SK-N-SH (cell line): ENCODE results near the gene EXOC7. TPM values are rescaled to one million over a fixed set of nuclear protein-coding genes. Genes with fewer than 3 reads are reported as not detected.

ENCODE experiments used
- CTCF ChIA-PET: fragments of 300-600, 350-600 bp; formaldehyde crosslinking; extraction: SDS; loops from one replicate; lab custom pipeline; 2021; lab: Yijun Ruan, JAX
- POLR2A ChIA-PET: fragments of 350-600 bp; sonication (Branson Sonifier 250); formaldehyde crosslinking; extraction: SDS; loops from one replicate; lab custom pipeline; 2020; ENCODE audit warnings: antibody characterized with exemption, inconsistent platforms; lab: Yijun Ruan, JAX
- DNase-seq: peaks from one replicate; pipeline ENCODE4 v3.0.0; 2012
- H2AFZ ChIP-seq: fragments of 200-600 bp; sonication (generic); 2 replicates; pipeline ENCODE4 v1.8.1; 2016; ENCODE audit warnings: antibody characterized with exemption, mild to moderate bottlenecking, low read depth
- H3F3A ChIP-seq: fragments of 200-600 bp; sonication (generic); replicated peaks from 2 replicates; pipeline ENCODE3; 2016; ENCODE audit warnings: antibody characterized with exemption, mild to moderate bottlenecking; ENCODE audit not compliant: insufficient read depth
- H3K27ac ChIP-seq, 2 experiments: fragments of 200-500 bp in 1 of 2; fragments of 200-600 bp in 1 of 2; sonication (Bioruptor generic) in 1 of 2; sonication (generic), shearing (Covaris generic) in 1 of 2; 2 replicates each; pipeline versions ENCODE4 v1.5.1 to v1.6.1; 2014 to 2016; ENCODE audit warnings: low read depth in 2 of 2, inconsistent platforms in 1 of 2, low read length in 1 of 2, mild to moderate bottlenecking in 1 of 2, mixed read lengths in 1 of 2
- H3K27me3 ChIP-seq: fragments of 200-600 bp; sonication (generic), shearing (Covaris generic); 2 replicates; pipeline ENCODE4 v1.6.1; 2016; ENCODE audit warnings: mixed run types; ENCODE audit not compliant: insufficient read depth
- H3K36me3 ChIP-seq, 2 experiments: fragments of 200-500 bp in 1 of 2; fragments of 200-600 bp in 1 of 2; sonication (Bioruptor generic) in 1 of 2; sonication (generic) in 1 of 2; replicated peaks in 1 of 2; 2 replicates each; pipeline versions ENCODE3 to v1.5.1; 2014 to 2016; ENCODE audit warnings: low read length in 1 of 2, mild to moderate bottlenecking in 1 of 2; ENCODE audit not compliant: insufficient read depth in 2 of 2, control insufficient read depth in 1 of 2
- H3K4me1 ChIP-seq, 2 experiments: fragments of 200-500 bp in 1 of 2; fragments of 200-600 bp in 1 of 2; sonication (Bioruptor generic) in 1 of 2; sonication (generic), shearing (Covaris generic) in 1 of 2; 2 replicates each; pipeline versions ENCODE4 v1.5.1 to v1.6.1; 2014 to 2016; ENCODE audit warnings: low read depth in 1 of 2, low read length in 1 of 2, mixed run types in 1 of 2; ENCODE audit not compliant: insufficient read depth in 2 of 2, control insufficient read depth in 1 of 2
- H3K4me2 ChIP-seq: fragments of 200-600 bp; sonication (generic), shearing (Covaris generic); 2 replicates; pipeline ENCODE4 v1.6.1; 2017; ENCODE audit warnings: mixed run types
- H3K4me3 ChIP-seq, 2 experiments: fragments of 200-500 bp in 1 of 2; fragments of 200-600 bp in 1 of 2; sonication (Bioruptor generic) in 1 of 2; sonication (generic), shearing (Covaris generic) in 1 of 2; 2 replicates each; pipeline versions ENCODE4 v1.5.1 to v1.8.1; 2014 to 2016; ENCODE audit warnings: low read depth in 2 of 2, inconsistent platforms in 1 of 2, low read length in 1 of 2, mild to moderate bottlenecking in 1 of 2, mixed read lengths in 1 of 2, moderate library complexity in 1 of 2
- H3K79me2 ChIP-seq: fragments of 200-600 bp; sonication (generic); 2 replicates; pipeline ENCODE4 v1.8.1; 2017; ENCODE audit warnings: mild to moderate bottlenecking; ENCODE audit not compliant: insufficient read depth
- H3K9ac ChIP-seq: fragments of 200-600 bp; sonication (generic); 2 replicates; pipeline ENCODE4 v1.6.1; 2017; ENCODE audit warnings: mixed run types
- H3K9me2 ChIP-seq: fragments of 200-600 bp; sonication (generic); 2 replicates; pipeline ENCODE4 v1.6.1; 2017; ENCODE audit warnings: mixed run types
- H3K9me3 ChIP-seq: fragments of 200-600 bp; sonication (generic); 2 replicates; pipeline ENCODE4 v1.6.1; 2017; ENCODE audit warnings: mixed run types, mild to moderate bottlenecking, moderate library complexity
- H4K20me1 ChIP-seq: fragments of 200-600 bp; sonication (generic); 2 replicates; pipeline ENCODE4 v1.6.1; 2017; ENCODE audit warnings: mild to moderate bottlenecking, mixed run types; ENCODE audit not compliant: insufficient read depth
- CTCF ChIP-seq: fragments of 200-600 bp; sonication (generic); IDR thresholded peaks from 2 replicates; pipeline ENCODE4 v1.6.1; 2017; ENCODE audit warnings: antibody characterized with exemption, mild to moderate bottlenecking, moderate library complexity
- GATA2 ChIP-seq: sonication (generic); formaldehyde crosslinking; IDR thresholded peaks from 2 replicates; pipeline ENCODE4 v1.5.0; 2020; ENCODE audit warnings: mild to moderate bottlenecking, missing genetic modification reagents
- JUND ChIP-seq: IDR thresholded peaks from 2 replicates; pipeline ENCODE4 v1.4.0; 2012
- MEF2A ChIP-seq: IDR thresholded peaks from 2 replicates; pipeline ENCODE4 v1.4.0; 2012; ENCODE audit warnings: low read depth, borderline replicate concordance
- NRF1 ChIP-seq: IDR thresholded peaks from 2 replicates; pipeline ENCODE4 v1.6.1; 2012; ENCODE audit warnings: low read depth, mild to moderate bottlenecking, low read length
- RAD21 ChIP-seq: IDR thresholded peaks from 2 replicates; pipeline ENCODE4 v1.6.1; 2012; ENCODE audit warnings: mild to moderate bottlenecking, low read length
- RCOR1 ChIP-seq: fragments of 150-350 bp; IDR thresholded peaks from 2 replicates; pipeline ENCODE4 v1.6.1; 2017; ENCODE audit warnings: antibody characterized with exemption, low read length
- REST ChIP-seq: IDR thresholded peaks from 2 replicates; pipeline ENCODE4 v1.6.1; 2012; ENCODE audit warnings: mild to moderate bottlenecking, low read depth, low read length, moderate library complexity
- RFX5 ChIP-seq: IDR thresholded peaks from 2 replicates; pipeline ENCODE4 v1.6.1; 2012; ENCODE audit warnings: mild to moderate bottlenecking, improper control_type of control experiment, low read length
- TAF1 ChIP-seq: IDR thresholded peaks from 2 replicates; pipeline ENCODE4 v1.6.1; 2012; ENCODE audit warnings: low read depth, mild to moderate bottlenecking, low read length, moderate library complexity, borderline replicate concordance
- TCF12 ChIP-seq: IDR thresholded peaks from 2 replicates; pipeline ENCODE4 v1.4.0; 2012
- YY1 ChIP-seq: IDR thresholded peaks from 2 replicates; pipeline ENCODE4 v1.4.0; 2012; ENCODE audit warnings: low read depth, mild to moderate bottlenecking
- WGBS: methylation state at CpG from one replicate; pipeline ENCODE4 v1.1.6; 2017; ENCODE audit warnings: low lambda C conversion rate; 5-methylcytosine and 5-hydroxymethylcytosine counted together
- polyA plus RNA-seq, 3 experiments: library from polyadenylated mRNA; depleted of rRNA; stranded (reverse); fragments of >200 nt; gene quantifications; 2 replicates each; pipeline ENCODE4 v1.2.3, GENCODE V29; 2012
- TF ChIP-seq, protein P1 (sequence below): IDR thresholded peaks from 2 replicates; pipeline ENCODE4 v1.4.0; 2012; ENCODE audit warnings: low read depth, borderline replicate concordance
- TF ChIP-seq, protein P2 (sequence below): IDR thresholded peaks from 2 replicates; pipeline ENCODE4; 2012

Gene EXOC7
- polyA plus RNA-seq, 1 of the 3 experiments (the other 2 are of a cell fraction) = 129 TPM

DNA sequence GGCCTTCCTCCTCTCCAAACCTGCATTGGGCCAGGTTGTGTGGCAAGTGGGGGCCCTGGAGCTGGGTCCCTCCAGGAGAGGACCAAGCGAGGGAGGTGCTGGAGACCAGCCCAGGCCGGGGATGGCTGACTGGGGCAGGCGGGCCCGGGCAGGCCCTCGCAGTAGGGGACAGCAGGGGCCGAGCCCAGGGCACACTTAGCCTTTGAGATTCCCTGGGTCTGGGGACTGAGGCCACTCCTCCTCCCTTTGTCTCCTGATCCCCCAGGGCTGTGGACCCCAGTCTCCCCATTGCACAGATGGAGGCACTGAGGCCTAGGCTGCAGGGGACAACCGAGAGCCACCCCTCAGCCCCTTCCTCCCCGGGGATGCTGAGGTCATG lies 32.2 kb upstream of the EXOC7 start:
- H3K36me3 ChIP-seq = no peaks in the 10 kb centered on the region
- no peak overlapping the region for H2AFZ ChIP-seq
- no peak overlapping the region for H3K27ac ChIP-seq
- ChIA-PET POLR2A (no interaction called here), CTCF (interaction anchor here (1.0 to 18.8 kb wide), 4 partner anchors 9 to 146 kb away, joined by 3 to 332 read pairs (median 52); no protein-coding TSS in a partner anchor)
- H3K4me2 ChIP-seq = no peak overlapping the region
- peaks cover 0 to 5% of the 10 kb centered on the region in 2 experiments; a peak in 1 of 4 replicates for H3K4me1 ChIP-seq
- H3K27me3 ChIP-seq = peaks cover 20% of the 10 kb centered on the region; the same call in 1 of the 2 replicates
- H3K9me2 ChIP-seq = no peaks in the 10 kb centered on the region
- no peaks in the 10 kb centered on the region for H4K20me1 ChIP-seq
- no peaks in the 10 kb centered on the region for H3K9me3 ChIP-seq
- H3K9ac ChIP-seq = no peak overlapping the region
- WGBS = 82% methylated on average over 8 of the region's 8 CpGs
- H3F3A ChIP-seq = no peaks in the 10 kb centered on the region
- H3K4me3 ChIP-seq = no peak overlapping the region
- no peaks in the 10 kb centered on the region for H3K79me2 ChIP-seq
- TF ChIP-seq GATA2 (CRISPR knock-in tag) (no peak), RAD21 (no peak), JUND (no peak), NRF1 (no peak), TCF12 (no peak)
- TF ChIP-seq, protein P1, sequence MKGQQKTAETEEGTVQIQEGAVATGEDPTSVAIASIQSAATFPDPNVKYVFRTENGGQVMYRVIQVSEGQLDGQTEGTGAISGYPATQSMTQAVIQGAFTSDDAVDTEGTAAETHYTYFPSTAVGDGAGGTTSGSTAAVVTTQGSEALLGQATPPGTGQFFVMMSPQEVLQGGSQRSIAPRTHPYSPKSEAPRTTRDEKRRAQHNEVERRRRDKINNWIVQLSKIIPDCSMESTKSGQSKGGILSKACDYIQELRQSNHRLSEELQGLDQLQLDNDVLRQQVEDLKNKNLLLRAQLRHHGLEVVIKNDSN = no peak
- no peak for DNase-seq

GRCh38 chr17:76134911-76135809 lies 31.6 kb upstream of the EXOC7 start:
- ChIA-PET POLR2A (no interaction called here), CTCF (interaction anchor here (0.6 to 18.8 kb wide), 9 partner anchors 10 to 164 kb away, joined by 3 to 332 read pairs (median 6); no protein-coding TSS in a partner anchor)
- Histone ChIP-seq H3K4me3 (no peak overlapping the region), H3K79me2 (no peaks in the 10 kb centered on the region), H4K20me1 (no peaks in the 10 kb centered on the region), H3F3A (no peaks in the 10 kb centered on the region), H3K4me2 (no peak overlapping the region), H3K9ac (no peak overlapping the region), H2AFZ (no peak overlapping the region), H3K9me2 (no peaks in the 10 kb centered on the region), H3K9me3 (no peaks in the 10 kb centered on the region), H3K4me1 (no peaks in the 10 kb centered on the region), H3K27me3 (peaks cover 14% of the 10 kb centered on the region; the same call in 1 of the 2 replicates), H3K27ac (no peak overlapping the region), H3K36me3 (no peaks in the 10 kb centered on the region)
- no peak for DNase-seq
- TF ChIP-seq MEF2A (no peak), RAD21 (no peak), REST (no peak), YY1 (no peak), RFX5 (no peak), RCOR1 (no peak), CTCF (no peak), TAF1 (no peak)
- TF ChIP-seq, protein P2, sequence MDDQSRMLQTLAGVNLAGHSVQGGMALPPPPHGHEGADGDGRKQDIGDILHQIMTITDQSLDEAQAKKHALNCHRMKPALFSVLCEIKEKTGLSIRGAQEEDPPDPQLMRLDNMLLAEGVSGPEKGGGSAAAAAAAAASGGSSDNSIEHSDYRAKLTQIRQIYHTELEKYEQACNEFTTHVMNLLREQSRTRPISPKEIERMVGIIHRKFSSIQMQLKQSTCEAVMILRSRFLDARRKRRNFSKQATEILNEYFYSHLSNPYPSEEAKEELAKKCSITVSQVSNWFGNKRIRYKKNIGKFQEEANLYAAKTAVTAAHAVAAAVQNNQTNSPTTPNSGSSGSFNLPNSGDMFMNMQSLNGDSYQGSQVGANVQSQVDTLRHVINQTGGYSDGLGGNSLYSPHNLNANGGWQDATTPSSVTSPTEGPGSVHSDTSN = no peak
- WGBS = 68% methylated on average over 21 of the region's 22 CpGs
